Smooth muscle cell (in vitro differentiated cells): ENCODE data around the gene EFCAB8. TPM values are rescaled to one million over a fixed set of nuclear protein-coding genes. Genes with fewer than 3 reads are reported as not detected.

Experiments
- DNase-seq: peaks from one replicate; lab custom pipeline; 2025; ENCODE audit not compliant: unreplicated experiment; lab: John Stamatoyannopoulos, UW
- H2AFZ ChIP-seq: fragments of 200-600 bp; sonication (generic); 2 replicates; pipeline ENCODE4 v1.6.0; 2016; ENCODE audit warnings: antibody characterized with exemption, low read depth, mild to moderate bottlenecking
- H3F3A ChIP-seq: fragments of 200-600 bp; sonication (generic); 2 replicates; pipeline ENCODE4 v1.6.0; 2017; ENCODE audit warnings: antibody characterized with exemption, low read depth
- H3K27ac ChIP-seq: fragments of 200-600 bp; sonication (generic); 2 replicates; pipeline ENCODE4 v1.5.1; 2016; ENCODE audit warnings: low read depth, mild to moderate bottlenecking
- H3K27me3 ChIP-seq: fragments of 200-600 bp; sonication (generic); 2 replicates; pipeline ENCODE4 v1.6.1; 2016; ENCODE audit warnings: low read depth, mild to moderate bottlenecking
- H3K36me3 ChIP-seq: fragments of 200-600 bp; sonication (generic); 2 replicates; pipeline ENCODE4 v1.5.1; 2016; ENCODE audit warnings: low read depth
- H3K4me1 ChIP-seq: fragments of 200-600 bp; sonication (generic); 2 replicates; pipeline ENCODE4 v1.5.1; 2016; ENCODE audit warnings: low read depth
- H3K4me2 ChIP-seq: fragments of 200-600 bp; sonication (generic); 2 replicates; pipeline ENCODE4 v1.6.0; 2016; ENCODE audit warnings: mild to moderate bottlenecking
- H3K4me3 ChIP-seq: fragments of 200-600 bp; sonication (generic); 2 replicates; pipeline ENCODE4 v1.5.1; 2016; ENCODE audit warnings: mild to moderate bottlenecking
- H3K79me2 ChIP-seq: fragments of 200-600 bp; sonication (generic); 2 replicates; pipeline ENCODE4 v1.6.0; 2016; ENCODE audit warnings: low read depth, mild to moderate bottlenecking
- H3K9ac ChIP-seq: fragments of 200-600 bp; sonication (generic); 2 replicates; pipeline ENCODE4 v1.6.0; 2016; ENCODE audit warnings: low read depth
- H3K9me3 ChIP-seq: fragments of 200-600 bp; sonication (generic); replicated peaks from 2 replicates; pipeline ENCODE4 v1.5.1; 2016; ENCODE audit warnings: low read depth
- H4K20me1 ChIP-seq: fragments of 200-600 bp; sonication (generic); 2 replicates; pipeline ENCODE4 v1.6.0; 2016; ENCODE audit warnings: low read depth
- CTCF ChIP-seq: fragments of 200-600 bp; sonication (generic); IDR thresholded peaks from 2 replicates; pipeline ENCODE4 v1.5.1; 2017; ENCODE audit warnings: borderline replicate concordance, mild to moderate bottlenecking, antibody characterized with exemption; ENCODE audit not compliant: insufficient read depth, poor library complexity, severe bottlenecking
- WGBS: methylation state at CpG from one replicate; pipeline ENCODE4 v1.1.7; 2016; ENCODE audit warnings: low lambda C conversion rate; 5-methylcytosine and 5-hydroxymethylcytosine counted together
- polyA plus RNA-seq: library from polyadenylated mRNA; unstranded; fragments of >200 nt; fragmentation: Nextera tagmentation; extraction: Ambion mirVana; gene quantifications from 2 replicates; pipeline ENCODE4 v1.2.1, GENCODE V29; 2016
- total RNA-seq: library from RNA; depleted of rRNA; stranded (reverse); fragments of >200 nt; gene quantifications from 2 replicates; pipeline ENCODE4 v1.2.3, GENCODE V29; 2014

The EFCAB8 gene
- total and polyA plus RNA-seq, 2 experiments from 2014 or later: 0.25 to 1.7 TPM

GRCh38 chr20:32819992-32820697, 38.6 kb upstream of the EFCAB8 start:
- Histone ChIP-seq H3K27me3 (no peaks in the 10 kb centered on the region), H2AFZ (no peak overlapping the region), H3K4me2 (peak overlapping the region; percentile 94), H3K79me2 (peaks cover 47% of the 10 kb centered on the region), H3K9ac (peak overlapping the region; percentile 95), H3K4me1 (peaks cover 23% of the 10 kb centered on the region), H3K36me3 (no peaks in the 10 kb centered on the region), H3K4me3 (peak overlapping the region; percentile 89), H4K20me1 (peaks cover 51% of the 10 kb centered on the region), H3F3A (peaks cover 34% of the 10 kb centered on the region), H3K27ac (peak overlapping the region; percentile 84), H3K9me3 (no peaks in the 10 kb centered on the region)
- peak; percentile 6 for TF ChIP-seq CTCF
- WGBS: 1% methylated on average over 27 of the region's 58 CpGs
- peak; percentile 93 for DNase-seq

- Histone ChIP-seq H3K4me2 (peak overlapping the region; percentile 94), H3K27ac (peak overlapping the region; percentile 84), H4K20me1 (peaks cover 57% of the 10 kb centered on the region), H3K79me2 (peaks cover 54% of the 10 kb centered on the region), H3K36me3 (no peaks in the 10 kb centered on the region), H2AFZ (no peak overlapping the region), H3F3A (peaks cover 34% of the 10 kb centered on the region), H3K9ac (peak overlapping the region; percentile 95), H3K4me3 (peak overlapping the region; percentile 89), H3K27me3 (no peaks in the 10 kb centered on the region), H3K4me1 (peaks cover 23% of the 10 kb centered on the region), H3K9me3 (no peaks in the 10 kb centered on the region)
- TF ChIP-seq CTCF: no peak
- DNase-seq: no peak
- 81% methylated on average over 25 of the region's 25 CpGs for WGBS
These were observed 37.9 kb upstream of the EFCAB8 start for GRCh38 chr20:32820698-32821377.

GRCh38 chr20:32822225-32822624, 36.5 kb upstream of the EFCAB8 start:
- H3K27ac ChIP-seq: peak overlapping the region; percentile 84
- H3K4me2 ChIP-seq: peak overlapping the region; percentile 94
- peaks cover 71% of the 10 kb centered on the region for H4K20me1 ChIP-seq
- H3K27me3 ChIP-seq: no peaks in the 10 kb centered on the region
- H3K4me1 ChIP-seq: peaks cover 23% of the 10 kb centered on the region
- H3K36me3 ChIP-seq: peaks cover 7% of the 10 kb centered on the region
- no peak overlapping the region for H3K4me3 ChIP-seq
- H2AFZ ChIP-seq: no peak overlapping the region
- H3K9me3 ChIP-seq: no peaks in the 10 kb centered on the region
- peaks cover 34% of the 10 kb centered on the region for H3F3A ChIP-seq
- WGBS: 83% methylated on average over 5 of the region's 5 CpGs
- no peak for TF ChIP-seq CTCF
- DNase-seq: no peak
- H3K9ac ChIP-seq: no peak overlapping the region
- H3K79me2 ChIP-seq: peaks cover 68% of the 10 kb centered on the region
